ENCODE data around the gene TMBIM4. TPM values are rescaled to one million over a fixed set of nuclear protein-coding genes. Genes with fewer than 3 reads are reported as not detected.

The TMBIM4 gene
- total and polyA plus RNA-seq, 2 of the 4 experiments (the other 2 are of a cell fraction) = 38.7 to 59.3 TPM

- H3K9me1 ChIP-seq (ENCODE audit: insufficient read depth, low read length) = no peaks in the 10 kb centered on the region
- no peak overlapping the region for H2AK9ac ChIP-seq (replicated peaks; ENCODE audit: low read depth, low read length, poor library complexity)
- no peak overlapping the region for H3K4ac ChIP-seq (ENCODE audit: low read depth, low read length)
- no peak overlapping the region for H3K4me2 ChIP-seq (ENCODE audit: low read depth, low read length)
- ChIA-PET CTCF (interaction anchor here (0.7 kb wide), 1 partner anchor 16 kb away, joined by 3 read pairs; no protein-coding TSS in a partner anchor), POLR2A (ENCODE audit: unreplicated experiment) (no interaction called here)
- no peak overlapping the region for H3K23ac ChIP-seq (ENCODE audit: low read depth, low read length)
- H4K91ac ChIP-seq (ENCODE audit: insufficient read depth, low read depth, low read length) = no peak overlapping the region
- BruUV-seq (replicated peaks) = no TSS peak
- peaks cover 6% of the 10 kb centered on the region for H3K9me3 ChIP-seq (ENCODE audit: control insufficient read depth, insufficient read depth, low read length)
- H4K20me1 ChIP-seq (ENCODE audit: insufficient read depth, low read length) = no peaks in the 10 kb centered on the region
- in situ Hi-C loops (cut with MboI; ENCODE audit: low sequenced_read_pairs) = no loop called here
- no peak overlapping the region for H3K9ac ChIP-seq (ENCODE audit: low read depth, low read length)
- H2BK15ac ChIP-seq (ENCODE audit: low read depth, low read length) = no peak overlapping the region
- peaks cover 22% of the 10 kb centered on the region for H3K36me3 ChIP-seq (ENCODE audit: control insufficient read depth, insufficient read depth, low read length)
- DNase-seq = no peak
- TF ChIP-seq MAZ (IDR thresholded peaks at IDR 0.05; ENCODE audit: borderline replicate concordance, low read depth, low read length) (no peak), MXI1 (IDR thresholded peaks at IDR 0.05; ENCODE audit: borderline replicate concordance, low read depth, low read length) (no peak), CHD1 (IDR thresholded peaks at IDR 0.05; ENCODE audit: low read depth, low read length) (no peak), CEBPB (IDR thresholded peaks at IDR 0.05; ENCODE audit: low read depth, low read length) (no peak), RCOR1 (IDR thresholded peaks at IDR 0.05; ENCODE audit: insufficient replicate concordance, low read length) (no peak), SMC3 (IDR thresholded peaks at IDR 0.05; ENCODE audit: low read depth, low read length) (no peak), RFX5 (IDR thresholded peaks at IDR 0.05; ENCODE audit: low read depth, low read length) (no peak), NFE2L2 (IDR thresholded peaks at IDR 0.05; ENCODE audit: low read depth, low read length) (no peak), MAFK (IDR thresholded peaks at IDR 0.05; ENCODE audit: low read depth, low read length) (no peak)
- TF ChIP-seq, protein P1, sequence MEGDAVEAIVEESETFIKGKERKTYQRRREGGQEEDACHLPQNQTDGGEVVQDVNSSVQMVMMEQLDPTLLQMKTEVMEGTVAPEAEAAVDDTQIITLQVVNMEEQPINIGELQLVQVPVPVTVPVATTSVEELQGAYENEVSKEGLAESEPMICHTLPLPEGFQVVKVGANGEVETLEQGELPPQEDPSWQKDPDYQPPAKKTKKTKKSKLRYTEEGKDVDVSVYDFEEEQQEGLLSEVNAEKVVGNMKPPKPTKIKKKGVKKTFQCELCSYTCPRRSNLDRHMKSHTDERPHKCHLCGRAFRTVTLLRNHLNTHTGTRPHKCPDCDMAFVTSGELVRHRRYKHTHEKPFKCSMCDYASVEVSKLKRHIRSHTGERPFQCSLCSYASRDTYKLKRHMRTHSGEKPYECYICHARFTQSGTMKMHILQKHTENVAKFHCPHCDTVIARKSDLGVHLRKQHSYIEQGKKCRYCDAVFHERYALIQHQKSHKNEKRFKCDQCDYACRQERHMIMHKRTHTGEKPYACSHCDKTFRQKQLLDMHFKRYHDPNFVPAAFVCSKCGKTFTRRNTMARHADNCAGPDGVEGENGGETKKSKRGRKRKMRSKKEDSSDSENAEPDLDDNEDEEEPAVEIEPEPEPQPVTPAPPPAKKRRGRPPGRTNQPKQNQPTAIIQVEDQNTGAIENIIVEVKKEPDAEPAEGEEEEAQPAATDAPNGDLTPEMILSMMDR (conservative IDR thresholded peaks at IDR 0.05; ENCODE audit: low read depth, low read length) = no peak
- no peak overlapping the region for H2AK5ac ChIP-seq (ENCODE audit: low read depth, low read length)
- dilution Hi-C loops (cut with HindIII; ENCODE audit: low sequenced_read_pairs, unreplicated experiment) = no loop called here
- no peak overlapping the region for H4K8ac ChIP-seq (ENCODE audit: low read depth in 2 of 2, low read length in 2 of 2)
- H3K4me3 ChIP-seq (ENCODE audit: insufficient read depth, low read depth, low read length) = no peak overlapping the region
- ATAC-seq (ENCODE audit: low read depth) = no peak
- H2BK20ac ChIP-seq (ENCODE audit: low read depth, low read length) = no peak overlapping the region
- no peak overlapping the region for H3K27ac ChIP-seq (ENCODE audit: insufficient read depth, low read length)
- no peak overlapping the region for H3K14ac ChIP-seq (replicated peaks; ENCODE audit: low read depth, low read length)
- intact Hi-C loops (cut with micrococcal nuclease) = no loop called here
- H3K27me3 ChIP-seq (ENCODE audit: control insufficient read depth, insufficient read depth, low read length) = no peaks in the 10 kb centered on the region
- no peak overlapping the region for H2BK120ac ChIP-seq (ENCODE audit: low read depth, low read length)
- H2BK5ac ChIP-seq (ENCODE audit: low read depth, low read length, poor library complexity, severe bottlenecking) = no peak overlapping the region
- H4K5ac ChIP-seq (ENCODE audit: low read depth, low read length) = no peak overlapping the region
- H3K56ac ChIP-seq (ENCODE audit: extremely low read depth, insufficient read depth, low read length) = no peak overlapping the region
- no peaks in the 10 kb centered on the region for H3K4me1 ChIP-seq (ENCODE audit: control insufficient read depth, insufficient read depth, low read length)
- no peak overlapping the region for H2AFZ ChIP-seq (replicated peaks; ENCODE audit: low read length, poor library complexity)
- no peak overlapping the region for H3K18ac ChIP-seq (ENCODE audit: low read depth, low read length)
- peaks cover 33 to 42% of the 10 kb centered on the region in 2 experiments for H3K79me1 ChIP-seq (ENCODE audit: low read depth in 1 of 2, low read length in 2 of 2)
- WGBS, 2 experiments (ENCODE audit: extremely low coverage in 2 of 2, insufficient read length in 1 of 2) = no CpG with 5 or more reads among the region's 2 CpGs
Measured at GRCh38 chr12:66141299-66141698, 28.5 kb downstream of the TMBIM4 start.

All from IMR-90 (cell line).